DOHH2 (cell line): Measurements from ENCODE around the gene NPAS3.

ENCODE experiments used
- H3F3A ChIP-seq: fragments of 200-600 bp; sonication (generic), shearing (Covaris generic); 2 replicates; pipeline ENCODE4 v1.6.0; 2016; ENCODE audit warnings: antibody characterized with exemption, mild to moderate bottlenecking; ENCODE audit not compliant: control insufficient read depth, insufficient read depth
- H3K27ac ChIP-seq: fragments of 200-600 bp; sonication (generic); 2 replicates; pipeline ENCODE4 v1.5.1; 2014; ENCODE audit warnings: low read depth, mild to moderate bottlenecking, low read length, moderate library complexity
- H3K27me3 ChIP-seq: fragments of 200-600 bp; sonication (generic); 2 replicates; pipeline ENCODE4 v1.6.1; 2014; ENCODE audit warnings: mild to moderate bottlenecking, low read length, mixed read lengths; ENCODE audit not compliant: control insufficient read depth
- H3K36me3 ChIP-seq: fragments of 200-600 bp; sonication (generic); 2 replicates; pipeline ENCODE4 v1.6.1; 2014; ENCODE audit warnings: mild to moderate bottlenecking, low read length, moderate library complexity, mixed read lengths; ENCODE audit not compliant: control insufficient read depth
- H3K4me1 ChIP-seq: fragments of 200-600 bp; sonication (generic); 2 replicates; pipeline ENCODE4 v1.6.1; 2014; ENCODE audit warnings: mild to moderate bottlenecking, low read length, mixed read lengths; ENCODE audit not compliant: control insufficient read depth
- H3K4me2 ChIP-seq: fragments of 200-600 bp; sonication (generic); 2 replicates; pipeline ENCODE4 v1.6.0; 2014; ENCODE audit warnings: mild to moderate bottlenecking, low read length, moderate library complexity
- H3K4me3 ChIP-seq: fragments of 200-600 bp; sonication (generic); 2 replicates; pipeline ENCODE4 v1.5.1; 2014; ENCODE audit warnings: mild to moderate bottlenecking, low read length, mixed read lengths
- H3K79me2 ChIP-seq: fragments of 200-600 bp; sonication (generic); 2 replicates; pipeline ENCODE4 v1.6.1; 2014; ENCODE audit warnings: mild to moderate bottlenecking, low read length, mixed read lengths; ENCODE audit not compliant: control insufficient read depth
- H3K9me2 ChIP-seq: fragments of 200-600 bp; sonication (generic); replicated peaks from 2 replicates; pipeline ENCODE4 v1.6.1; 2014; ENCODE audit warnings: mild to moderate bottlenecking, low read length, mixed read lengths; ENCODE audit not compliant: control insufficient read depth
- H3K9me3 ChIP-seq: fragments of 200-600 bp; sonication (generic); 2 replicates; pipeline ENCODE4 v1.6.1; 2014; ENCODE audit warnings: antibody characterized with exemption, low read length, mixed read lengths; ENCODE audit not compliant: control insufficient read depth, insufficient read depth
- H4K20me1 ChIP-seq: fragments of 200-600 bp; sonication (generic); 2 replicates; pipeline ENCODE4 v1.6.0; 2014; ENCODE audit warnings: low read depth, mild to moderate bottlenecking, antibody characterized with exemption, low read length, moderate library complexity; ENCODE audit not compliant: control insufficient read depth, insufficient read depth
- EZH2phosphoT487 ChIP-seq: fragments of 200-600 bp; sonication (generic); IDR thresholded peaks from 2 replicates; pipeline ENCODE4 v1.6.1; 2017; ENCODE audit warnings: borderline replicate concordance, mild to moderate bottlenecking, antibody characterized with exemption, low read length, moderate library complexity, mixed read lengths
- TF ChIP-seq, protein P1 (sequence below): fragments of 200-600 bp; sonication (generic); IDR thresholded peaks from one replicate; pipeline ENCODE4 v1.5.1; 2014; ENCODE audit warnings: antibody characterized with exemption, mild to moderate bottlenecking, low read depth, low read length; ENCODE audit not compliant: poor library complexity, severe bottlenecking

NPAS3 gene

DNA sequence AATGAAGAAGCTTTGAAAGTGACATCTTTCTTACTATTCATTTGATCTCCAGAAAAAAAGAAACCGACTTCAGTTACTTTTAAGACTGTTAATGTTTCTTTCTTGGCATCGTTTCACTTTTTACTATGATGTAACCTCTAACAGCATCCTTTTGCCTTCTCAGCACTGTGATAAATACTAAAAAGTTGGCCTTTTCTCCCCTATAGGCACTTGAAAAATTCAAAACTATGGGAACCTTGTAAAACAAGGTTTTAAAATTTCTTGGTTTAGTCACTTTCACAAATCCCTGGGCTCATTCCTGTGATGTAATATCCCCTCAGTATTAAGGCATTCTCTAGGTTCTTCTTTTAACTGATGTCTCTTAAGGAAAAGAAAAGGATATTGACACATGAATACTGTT lies 730.4 kb downstream of the NPAS3 start:
- TF ChIP-seq, protein P1, sequence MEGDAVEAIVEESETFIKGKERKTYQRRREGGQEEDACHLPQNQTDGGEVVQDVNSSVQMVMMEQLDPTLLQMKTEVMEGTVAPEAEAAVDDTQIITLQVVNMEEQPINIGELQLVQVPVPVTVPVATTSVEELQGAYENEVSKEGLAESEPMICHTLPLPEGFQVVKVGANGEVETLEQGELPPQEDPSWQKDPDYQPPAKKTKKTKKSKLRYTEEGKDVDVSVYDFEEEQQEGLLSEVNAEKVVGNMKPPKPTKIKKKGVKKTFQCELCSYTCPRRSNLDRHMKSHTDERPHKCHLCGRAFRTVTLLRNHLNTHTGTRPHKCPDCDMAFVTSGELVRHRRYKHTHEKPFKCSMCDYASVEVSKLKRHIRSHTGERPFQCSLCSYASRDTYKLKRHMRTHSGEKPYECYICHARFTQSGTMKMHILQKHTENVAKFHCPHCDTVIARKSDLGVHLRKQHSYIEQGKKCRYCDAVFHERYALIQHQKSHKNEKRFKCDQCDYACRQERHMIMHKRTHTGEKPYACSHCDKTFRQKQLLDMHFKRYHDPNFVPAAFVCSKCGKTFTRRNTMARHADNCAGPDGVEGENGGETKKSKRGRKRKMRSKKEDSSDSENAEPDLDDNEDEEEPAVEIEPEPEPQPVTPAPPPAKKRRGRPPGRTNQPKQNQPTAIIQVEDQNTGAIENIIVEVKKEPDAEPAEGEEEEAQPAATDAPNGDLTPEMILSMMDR, result no peak
- no peak for TF ChIP-seq EZH2phosphoT487
- no peaks in the 10 kb centered on the region for H4K20me1 ChIP-seq
- no peaks in the 10 kb centered on the region for H3K27me3 ChIP-seq
- no peaks in the 10 kb centered on the region for H3K9me2 ChIP-seq
- H3F3A ChIP-seq, result no peaks in the 10 kb centered on the region
- no peak overlapping the region for H3K4me2 ChIP-seq
- no peak overlapping the region for H3K4me3 ChIP-seq
- H3K36me3 ChIP-seq, result no peaks in the 10 kb centered on the region
- H3K79me2 ChIP-seq, result no peaks in the 10 kb centered on the region
- H3K4me1 ChIP-seq, result no peaks in the 10 kb centered on the region
- no peak overlapping the region for H3K27ac ChIP-seq
- H3K9me3 ChIP-seq, result no peaks in the 10 kb centered on the region

DNA sequence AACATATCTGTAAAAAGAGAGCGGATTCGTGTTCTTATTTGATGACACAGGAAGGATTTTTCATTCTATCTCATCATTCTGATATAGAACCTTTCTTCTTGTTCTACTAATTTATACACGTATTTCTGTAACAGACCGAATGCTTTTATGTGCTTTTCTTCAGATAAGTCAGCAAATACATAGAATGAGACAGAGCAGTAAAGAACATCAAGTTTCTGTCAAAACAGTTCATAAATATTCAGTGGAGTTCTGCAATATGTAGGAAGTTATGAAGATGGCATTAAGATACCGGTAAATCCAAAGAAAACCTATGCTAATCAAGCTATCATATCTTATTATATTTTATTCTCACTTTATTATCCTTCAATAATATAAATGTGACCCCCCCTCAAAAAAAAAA lies 731.6 kb downstream of the NPAS3 start:
- no peaks in the 10 kb centered on the region for H3K36me3 ChIP-seq
- no peak overlapping the region for H3K4me3 ChIP-seq
- H3K27me3 ChIP-seq, result no peaks in the 10 kb centered on the region
- no peaks in the 10 kb centered on the region for H3K9me2 ChIP-seq
- no peaks in the 10 kb centered on the region for H3F3A ChIP-seq
- H3K9me3 ChIP-seq, result no peaks in the 10 kb centered on the region
- H4K20me1 ChIP-seq, result no peaks in the 10 kb centered on the region
- no peaks in the 10 kb centered on the region for H3K4me1 ChIP-seq
- no peak overlapping the region for H3K4me2 ChIP-seq
- H3K79me2 ChIP-seq, result no peaks in the 10 kb centered on the region
- H3K27ac ChIP-seq, result no peak overlapping the region
- TF ChIP-seq, protein P1, result no peak
- no peak for TF ChIP-seq EZH2phosphoT487

DNA sequence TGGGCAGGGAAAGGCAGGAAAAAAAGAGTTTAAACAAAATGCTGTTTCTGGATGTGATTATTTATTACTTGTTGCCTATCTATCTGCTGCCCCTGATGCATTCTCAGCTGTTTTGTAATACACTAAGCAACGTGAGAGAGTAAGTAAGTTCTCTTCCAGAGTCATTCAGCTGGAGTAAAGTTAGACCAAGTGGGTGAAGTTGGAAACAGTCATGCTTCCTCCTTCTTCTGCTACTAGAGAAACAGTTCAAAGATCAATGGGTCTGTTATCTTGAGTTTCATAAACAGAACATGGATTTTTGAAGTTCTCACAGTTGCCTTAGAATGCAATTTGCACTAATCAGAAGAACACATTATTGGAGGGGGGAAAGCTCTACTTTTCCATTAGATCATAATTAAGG lies 732.9 kb downstream of the NPAS3 start:
- no peaks in the 10 kb centered on the region for H3K9me3 ChIP-seq
- TF ChIP-seq, protein P1, result no peak
- no peak for TF ChIP-seq EZH2phosphoT487
- H3K36me3 ChIP-seq, result no peaks in the 10 kb centered on the region
- H3K27ac ChIP-seq, result no peak overlapping the region
- no peaks in the 10 kb centered on the region for H3K9me2 ChIP-seq
- no peaks in the 10 kb centered on the region for H3K27me3 ChIP-seq
- H3K4me1 ChIP-seq, result no peaks in the 10 kb centered on the region
- H3F3A ChIP-seq, result no peaks in the 10 kb centered on the region
- no peaks in the 10 kb centered on the region for H3K79me2 ChIP-seq
- H3K4me3 ChIP-seq, result no peak overlapping the region
- no peak overlapping the region for H3K4me2 ChIP-seq
- H4K20me1 ChIP-seq, result no peaks in the 10 kb centered on the region

DNA sequence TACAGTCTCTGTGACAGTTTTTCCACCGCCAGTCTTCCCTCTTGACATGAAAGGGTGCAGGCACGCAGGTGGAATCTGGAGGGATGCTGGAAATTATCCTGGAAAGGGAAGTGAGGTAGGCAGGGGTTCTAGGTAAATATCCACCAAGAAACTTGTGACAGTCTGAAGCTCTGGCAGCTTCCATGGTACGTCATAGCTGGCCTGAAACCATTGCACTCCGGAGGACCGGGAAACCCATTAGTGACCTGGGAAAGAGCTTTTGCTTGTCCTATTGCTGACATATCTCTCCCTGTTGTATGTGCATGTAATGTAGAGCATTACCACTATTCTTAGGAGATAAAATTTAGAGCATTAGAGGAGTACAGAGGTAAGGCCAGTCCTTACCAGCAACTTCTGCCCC lies 736.2 kb downstream of the NPAS3 start:
- no peaks in the 10 kb centered on the region for H3K4me1 ChIP-seq
- no peak overlapping the region for H3K4me2 ChIP-seq
- no peak overlapping the region for H3K4me3 ChIP-seq
- H3K36me3 ChIP-seq, result no peaks in the 10 kb centered on the region
- H4K20me1 ChIP-seq, result no peaks in the 10 kb centered on the region
- no peak for TF ChIP-seq EZH2phosphoT487
- TF ChIP-seq, protein P1, result no peak
- H3K27ac ChIP-seq, result no peak overlapping the region
- H3K27me3 ChIP-seq, result no peaks in the 10 kb centered on the region
- no peaks in the 10 kb centered on the region for H3K79me2 ChIP-seq
- no peaks in the 10 kb centered on the region for H3K9me2 ChIP-seq
- no peaks in the 10 kb centered on the region for H3K9me3 ChIP-seq
- H3F3A ChIP-seq, result no peaks in the 10 kb centered on the region
